ACHN (cell line): ENCODE results near the gene GABRB3.
"Not testable (repeated sequence)": the region's sequence is repeated elsewhere in the genome, so short reads cannot be mapped to it uniquely, and the experiment has no call there.

Experiments used
- DNase-seq: peaks from one replicate; pipeline ENCODE4 v3.0.0-alpha.2; 2015
- in situ Hi-C: cut with HindIII; loops from 2 replicates; pipeline ENCODE4 v1.10.0; 2017; ENCODE audit warnings: low sequenced_read_pairs, low pct_ligation_motif_present, low pct_unique_long_range_greater_than_20kb

Gene GABRB3

DNA sequence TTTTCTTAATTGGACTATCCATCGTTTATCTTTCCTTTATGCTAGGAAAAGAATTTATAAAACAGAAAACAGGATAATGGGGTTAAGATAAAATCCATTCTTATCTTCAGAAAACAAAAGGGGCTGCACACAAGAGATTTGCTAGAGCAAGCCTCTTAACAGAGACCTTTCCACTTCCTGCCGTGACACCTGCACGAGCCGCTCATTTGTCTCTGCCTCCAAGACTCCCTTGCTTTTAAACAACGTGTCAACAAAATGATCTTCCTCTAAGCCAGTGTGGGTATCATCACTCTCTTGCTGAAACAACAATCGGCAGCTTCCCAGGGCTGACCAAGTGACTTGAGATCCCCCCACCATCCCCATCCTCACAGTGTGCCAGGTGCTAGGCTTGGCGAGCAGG lies 33.1 kb downstream of the GABRB3 start:
- DNase-seq: no peak
- in situ Hi-C loops: no loop called here

DNA sequence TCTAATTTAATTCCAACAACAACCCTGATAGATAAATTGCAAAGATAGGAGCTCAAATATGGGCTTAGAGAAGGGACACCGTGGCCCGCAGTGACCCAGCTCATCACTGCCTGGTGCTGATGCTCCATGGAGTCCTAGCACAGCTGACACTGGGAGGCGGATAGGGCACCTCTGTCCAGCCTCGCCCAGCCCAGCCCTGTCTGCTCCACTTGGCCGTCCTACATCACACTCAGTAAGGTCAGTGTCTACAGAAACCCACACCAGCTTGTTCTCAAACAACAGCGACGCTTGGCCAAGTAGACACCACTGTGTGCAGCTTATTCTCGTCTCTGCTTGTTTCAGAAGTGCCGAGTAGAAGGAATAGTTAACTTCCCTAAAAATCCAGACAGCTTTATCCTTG lies 33.9 kb downstream of the GABRB3 start:
- in situ Hi-C loops: no loop called here
- DNase-seq: no peak

DNA sequence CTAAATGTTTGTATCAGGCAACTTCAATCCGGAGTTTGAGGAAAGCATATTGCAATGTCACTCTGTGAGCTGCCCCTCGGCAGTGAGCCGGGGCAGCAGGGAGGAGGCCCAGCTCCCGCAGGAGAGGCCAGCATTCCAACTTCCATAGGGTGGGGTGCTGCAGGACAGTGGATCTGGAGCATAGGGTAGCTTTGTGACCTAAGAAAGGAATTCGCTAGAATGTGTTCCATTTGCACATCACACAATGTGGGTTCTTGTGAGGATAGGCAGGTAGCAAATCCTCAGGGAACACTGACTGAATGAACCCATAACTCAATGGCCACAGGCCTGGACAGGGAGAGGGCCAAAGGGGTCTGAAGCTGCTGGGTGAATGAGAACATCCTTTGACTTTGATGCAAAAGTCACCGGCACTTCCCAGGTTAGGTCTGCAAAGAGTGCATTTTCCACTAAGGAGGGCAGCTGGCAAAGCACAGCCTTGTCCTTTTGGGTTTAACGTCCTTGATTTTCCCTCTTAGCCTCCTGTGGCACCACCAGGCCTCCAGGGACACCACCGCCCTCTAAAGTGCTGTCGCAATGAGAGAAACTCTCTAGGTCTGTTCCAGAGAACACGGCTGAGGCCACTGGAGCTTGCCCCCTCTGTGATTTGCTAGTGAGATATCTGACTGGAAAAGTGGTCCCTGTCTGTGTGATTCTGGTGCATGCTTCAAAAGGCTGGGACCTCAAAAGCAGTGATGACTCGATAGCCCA lies 36.2 kb downstream of the GABRB3 start:
- DNase-seq: no peak
- in situ Hi-C loops: no loop called here

DNA sequence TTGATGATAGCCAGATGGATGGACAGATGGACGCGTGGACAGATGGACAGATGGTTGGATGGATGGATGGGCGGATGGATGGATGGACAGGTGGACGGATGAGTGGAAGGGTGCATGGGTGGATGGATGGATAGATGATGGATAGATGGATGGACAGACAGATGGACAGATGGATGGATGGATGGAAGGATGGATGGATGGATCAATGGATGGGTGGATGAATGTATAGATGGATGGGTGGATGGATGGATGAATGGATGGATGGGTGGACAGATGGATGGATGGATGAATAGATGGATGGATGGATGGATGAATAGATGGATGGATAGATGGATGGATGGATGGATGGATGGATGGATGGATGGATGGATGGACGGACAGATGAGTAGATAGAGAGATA lies 40.9 kb downstream of the GABRB3 start:
- no peak for DNase-seq
- in situ Hi-C loops: no loop called here

DNA sequence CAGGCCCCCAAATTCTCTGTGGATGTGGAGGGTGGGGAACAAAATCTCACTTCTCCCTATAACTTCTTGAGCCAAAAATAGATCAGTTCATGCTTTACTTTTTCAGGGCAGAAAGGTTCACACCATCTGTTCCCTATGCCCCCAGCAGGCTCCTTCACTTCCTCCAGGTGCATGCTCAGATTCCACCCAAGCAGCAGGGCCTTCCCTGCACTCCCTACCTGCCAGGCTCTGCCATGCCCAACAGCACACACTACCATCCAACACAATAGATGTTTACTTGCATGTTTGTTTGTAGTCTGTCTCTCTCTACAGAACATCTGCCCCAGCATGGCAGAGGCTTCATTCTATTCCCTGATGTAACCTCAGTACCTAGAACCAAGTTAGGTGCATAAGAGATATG lies 43.3 kb downstream of the GABRB3 start:
- in situ Hi-C loops: no loop called here

DNA sequence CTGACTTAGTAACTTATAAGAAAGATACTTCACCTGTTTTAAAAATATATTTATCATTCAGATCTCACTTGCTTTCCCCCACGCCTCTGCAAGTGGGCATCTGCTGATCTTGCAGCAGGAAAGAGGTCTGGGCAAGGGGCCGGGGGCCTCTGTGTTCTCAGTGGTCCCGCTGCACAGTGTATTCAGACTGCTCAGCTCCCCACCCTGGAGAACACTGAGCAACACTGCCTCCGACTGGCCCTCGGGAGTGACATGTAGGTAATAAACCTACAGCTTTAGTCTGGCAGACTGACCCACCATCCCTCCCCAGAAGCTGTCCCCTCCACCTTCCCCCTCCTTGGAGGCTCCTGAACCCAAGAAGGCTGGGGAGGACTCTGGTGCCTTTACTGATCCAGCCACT lies 43.8 kb downstream of the GABRB3 start:
- in situ Hi-C loops: no loop called here
- DNase-seq: no peak

More for the DNA sequence above, 43.3 kb downstream of the GABRB3 start:
- no peak for DNase-seq

DNA sequence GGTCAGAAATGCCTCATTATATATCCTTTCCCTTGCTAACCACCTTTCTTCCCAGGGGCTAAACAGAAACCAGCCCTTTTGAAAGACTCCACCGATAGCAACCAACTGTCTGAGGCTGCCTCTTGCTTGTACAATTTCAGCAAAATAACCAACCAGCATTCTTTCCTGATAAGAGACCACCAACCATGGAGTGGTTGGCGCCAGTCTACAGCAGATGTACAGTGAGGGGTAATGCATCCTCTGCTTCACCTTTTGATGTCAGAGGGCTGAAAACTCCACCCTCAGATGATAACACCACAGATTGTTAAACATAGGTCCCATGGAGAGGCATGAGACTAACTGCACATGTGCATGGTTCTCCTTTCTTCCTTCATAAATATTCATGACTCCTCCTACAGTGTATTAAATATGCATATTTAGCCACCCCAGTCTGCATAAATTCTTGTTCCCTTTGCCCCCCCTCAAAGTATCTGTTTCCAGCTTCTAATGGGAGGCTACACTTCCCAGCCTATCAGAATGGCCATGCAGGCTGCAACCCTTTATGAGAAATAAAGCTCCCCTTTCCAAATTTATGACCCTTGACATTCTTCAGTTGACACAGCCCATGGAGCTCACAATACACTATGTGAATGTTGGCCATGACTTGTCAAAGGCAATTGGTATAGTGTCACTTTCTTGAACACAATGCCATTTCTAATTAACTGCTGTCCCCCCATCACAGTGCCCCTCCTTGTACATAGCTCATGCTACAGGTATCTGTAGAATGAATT lies 48.3 kb downstream of the GABRB3 start:
- DNase-seq: no peak
- in situ Hi-C loops: no loop called here

DNA sequence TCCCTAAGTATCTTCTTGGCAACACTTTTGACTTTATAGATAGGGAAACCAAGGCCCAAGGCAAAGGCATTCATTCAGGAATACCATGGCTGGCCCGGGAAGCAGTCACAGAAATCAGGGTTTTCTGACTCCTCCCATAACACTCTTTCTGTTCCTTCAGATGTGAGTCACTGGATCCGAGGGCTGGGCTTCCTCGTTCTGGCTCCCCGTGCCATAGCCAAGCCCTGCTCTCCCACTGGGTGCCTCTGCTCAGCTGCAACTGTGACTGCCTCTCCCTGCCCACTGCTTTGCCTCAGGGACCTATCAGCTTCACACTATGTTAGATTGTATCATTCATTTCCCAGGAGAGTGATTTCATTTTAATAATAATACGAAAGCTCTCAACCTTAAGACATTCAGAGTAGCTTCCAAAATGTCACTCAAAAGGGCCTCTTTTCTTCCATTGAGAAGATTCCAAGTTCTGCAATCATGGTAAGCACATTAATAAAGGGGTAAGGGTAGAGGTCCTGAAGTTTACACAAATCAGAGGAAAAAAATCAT lies 50.2 kb downstream of the GABRB3 start:
- DNase-seq: no peak
- in situ Hi-C loops: no loop called here

DNA sequence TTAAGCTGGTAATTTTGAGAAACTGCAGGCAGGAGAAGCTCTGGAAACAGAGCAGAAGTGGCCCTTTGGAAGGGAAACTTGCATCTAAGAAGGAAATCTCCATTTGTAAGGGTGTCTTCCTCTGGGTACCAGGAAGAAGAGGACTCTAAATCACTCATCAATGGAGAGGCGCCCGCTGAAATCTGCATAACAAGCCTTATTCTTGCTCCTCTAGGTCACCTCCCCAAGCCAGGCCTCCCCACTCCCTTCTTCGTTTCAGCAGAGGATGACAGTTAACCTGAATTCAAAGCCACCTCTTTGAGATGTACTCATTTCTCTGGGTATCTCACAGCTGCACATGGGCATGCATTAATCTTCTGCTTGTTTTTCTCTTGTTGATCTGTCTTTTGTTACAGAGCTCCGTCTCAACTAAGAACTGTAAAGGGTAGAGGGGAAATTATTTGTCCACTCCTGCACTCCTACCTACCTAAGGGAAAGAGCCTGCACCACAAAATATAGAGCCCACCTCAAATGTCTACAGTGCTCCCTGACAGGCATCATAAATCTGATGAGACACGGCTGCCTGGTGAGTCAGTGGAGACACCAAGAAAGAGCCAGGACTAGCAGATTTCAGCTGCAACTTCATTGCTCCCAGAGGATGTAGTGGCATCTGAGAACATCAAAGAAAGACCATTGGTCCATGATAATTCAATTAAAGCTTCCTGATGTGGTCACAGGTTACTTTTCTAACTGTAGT lies 51.5 kb downstream of the GABRB3 start:
- in situ Hi-C loops: no loop called here
- DNase-seq: no peak

DNA sequence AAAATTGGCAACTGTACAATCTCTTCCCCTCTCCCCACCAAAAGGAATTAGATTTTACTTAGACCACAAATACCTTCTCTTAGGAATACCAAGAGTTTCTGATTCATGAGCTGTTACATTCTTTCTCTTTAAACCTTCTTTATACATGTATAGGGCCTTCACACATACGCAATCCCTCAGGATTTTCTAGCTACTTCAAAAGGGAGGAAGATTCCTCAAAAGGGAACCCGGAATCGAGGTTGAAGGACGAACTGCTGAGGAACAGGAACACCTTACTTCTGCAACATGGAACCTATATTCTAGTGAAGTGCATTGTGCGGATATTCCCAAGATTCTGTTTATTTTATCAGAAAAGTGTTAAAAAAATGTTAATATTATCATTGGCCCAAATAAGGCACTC lies 52.3 kb downstream of the GABRB3 start:
- no peak for DNase-seq
- in situ Hi-C loops: no loop called here

DNA sequence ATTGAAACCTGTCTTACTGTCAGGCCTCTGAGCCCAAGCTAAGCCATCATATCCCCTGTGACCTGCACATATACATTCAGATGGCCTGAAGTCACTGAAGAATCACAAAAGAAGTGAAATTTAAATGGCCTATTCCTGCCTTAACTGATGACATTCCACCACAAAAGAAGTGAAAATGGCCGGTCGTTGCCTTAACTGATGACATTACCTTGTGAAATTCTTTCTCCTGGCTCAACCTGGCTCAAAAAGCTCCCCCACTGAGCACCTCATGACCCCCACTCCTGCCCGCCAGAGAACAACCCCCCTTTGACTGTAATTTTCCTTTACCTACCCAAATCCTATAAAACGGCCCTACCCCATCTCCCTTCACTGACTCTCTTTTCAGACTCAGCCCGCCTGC lies 53.0 kb downstream of the GABRB3 start:
- in situ Hi-C loops: not testable (repeated sequence)

DNA sequence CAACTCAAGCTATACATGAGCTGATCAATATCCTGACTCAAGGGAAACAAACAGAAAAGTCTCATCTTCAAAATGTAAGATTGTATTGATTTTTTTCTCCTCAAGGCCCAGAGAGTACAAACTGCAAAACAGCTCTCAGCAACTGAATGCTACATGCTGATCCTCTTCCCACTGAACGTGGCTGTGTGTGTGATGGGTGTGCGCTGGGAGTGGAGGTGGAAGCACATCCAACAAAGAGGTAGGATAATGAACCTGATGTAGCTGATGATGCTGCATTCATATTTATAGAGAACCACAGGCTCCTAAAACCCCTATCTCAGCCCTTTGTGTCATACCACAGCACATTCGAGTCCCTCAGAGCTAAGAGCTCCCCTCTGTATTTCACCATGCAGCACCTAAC lies 56.8 kb downstream of the GABRB3 start:
- in situ Hi-C loops: no loop called here
- DNase-seq: no peak

More for the DNA sequence above, 53.0 kb downstream of the GABRB3 start:
- DNase-seq: not testable (repeated sequence)

DNA sequence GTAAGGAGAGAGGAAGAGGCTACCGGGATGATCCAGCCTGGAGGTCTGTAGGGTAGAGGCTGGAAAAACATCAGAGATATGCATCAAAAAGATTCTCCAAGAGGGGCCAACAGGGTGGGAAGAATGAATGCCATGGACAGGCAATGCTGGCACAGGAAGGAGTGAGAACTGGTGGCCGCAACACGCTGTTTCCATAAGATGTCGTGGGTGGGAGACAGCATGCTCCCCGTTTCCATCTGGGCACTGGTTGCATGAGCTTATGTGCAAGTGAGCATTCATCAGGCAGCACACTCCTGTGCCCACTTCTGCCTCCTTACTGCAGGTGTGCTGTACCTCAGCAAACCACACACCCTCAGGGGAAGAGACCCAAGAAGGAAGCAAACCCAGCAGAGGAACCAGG lies 59.4 kb downstream of the GABRB3 start:
- in situ Hi-C loops: no loop called here
- no peak for DNase-seq

DNA sequence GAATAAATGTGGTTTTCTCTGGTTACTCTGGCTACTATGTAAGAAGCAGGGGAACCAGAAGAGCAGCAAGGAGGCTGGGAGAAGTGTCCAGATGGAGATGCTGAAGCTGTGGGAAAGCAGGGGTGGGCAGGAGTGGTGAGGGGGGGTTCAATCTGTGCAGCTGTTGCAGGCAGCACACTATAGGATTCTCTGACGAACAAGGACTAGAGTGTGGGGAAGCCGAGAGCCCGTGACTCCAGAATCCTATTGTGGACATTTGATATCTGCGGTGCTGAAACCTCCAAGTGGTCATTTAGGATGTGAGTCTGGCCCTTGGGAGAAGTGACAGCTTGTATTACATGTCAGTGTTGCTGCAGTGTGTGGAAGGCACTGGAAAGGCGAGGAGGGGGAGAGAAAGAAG lies 60.5 kb downstream of the GABRB3 start:
- no peak for DNase-seq
- in situ Hi-C loops: no loop called here

DNA sequence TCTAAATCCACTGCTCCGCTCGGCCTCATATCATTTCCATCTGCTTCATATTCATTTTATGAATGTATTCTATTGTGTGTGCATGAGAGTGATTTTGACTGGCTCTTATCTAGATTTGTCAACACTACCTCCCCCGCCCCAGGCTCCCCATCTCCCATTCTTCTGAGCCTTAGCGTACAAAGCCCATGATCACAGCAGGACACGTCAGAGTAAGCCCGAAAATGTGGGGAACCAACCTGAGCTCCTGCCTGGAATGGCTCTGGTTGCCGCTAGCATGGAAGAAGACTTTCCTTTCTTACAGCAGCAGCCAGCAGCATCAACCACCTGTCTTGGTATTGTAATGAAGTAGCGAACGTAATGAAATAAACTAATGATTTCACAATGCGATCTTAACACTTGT lies 61.4 kb downstream of the GABRB3 start:
- in situ Hi-C loops: no loop called here
- no peak for DNase-seq

DNA sequence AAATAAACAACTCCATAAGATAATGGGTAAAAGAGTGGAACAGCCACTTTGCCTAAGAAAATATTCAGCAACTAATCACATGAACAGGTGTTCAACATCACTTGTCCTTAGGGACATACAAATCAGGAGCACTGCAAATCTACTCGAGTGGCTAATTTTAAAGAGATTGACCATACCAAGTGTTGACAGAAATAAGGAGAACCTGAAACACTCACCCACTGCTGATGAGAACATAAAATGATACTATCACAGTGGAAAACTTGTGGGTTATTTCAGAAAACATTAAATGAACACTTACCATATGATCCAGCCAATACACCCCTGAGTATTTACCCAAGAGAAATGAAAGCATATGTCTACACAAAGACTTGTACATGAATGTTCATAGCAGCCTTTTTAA lies 70.5 kb downstream of the GABRB3 start:
- in situ Hi-C loops: no loop called here
- no peak for DNase-seq

DNA sequence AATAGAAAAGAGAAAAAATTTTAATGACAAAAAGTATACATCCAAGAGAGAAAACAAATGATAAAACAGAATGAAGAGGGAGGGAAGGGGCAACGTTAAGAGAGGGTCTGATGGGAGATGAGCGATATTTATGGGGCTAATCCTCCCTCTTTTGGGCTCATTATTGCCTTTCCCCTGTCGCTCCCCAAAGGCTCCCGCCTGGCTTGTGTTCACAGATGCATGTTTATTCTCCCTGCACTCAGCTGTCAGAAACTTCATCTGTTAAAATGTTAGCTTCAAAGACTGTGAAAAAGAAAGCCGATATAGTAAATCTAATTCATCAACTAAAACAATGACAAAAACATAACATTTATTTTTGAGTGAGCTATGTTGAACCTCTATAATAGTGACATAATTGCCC lies 74.3 kb downstream of the GABRB3 start:
- in situ Hi-C loops: no loop called here
- DNase-seq: no peak

DNA sequence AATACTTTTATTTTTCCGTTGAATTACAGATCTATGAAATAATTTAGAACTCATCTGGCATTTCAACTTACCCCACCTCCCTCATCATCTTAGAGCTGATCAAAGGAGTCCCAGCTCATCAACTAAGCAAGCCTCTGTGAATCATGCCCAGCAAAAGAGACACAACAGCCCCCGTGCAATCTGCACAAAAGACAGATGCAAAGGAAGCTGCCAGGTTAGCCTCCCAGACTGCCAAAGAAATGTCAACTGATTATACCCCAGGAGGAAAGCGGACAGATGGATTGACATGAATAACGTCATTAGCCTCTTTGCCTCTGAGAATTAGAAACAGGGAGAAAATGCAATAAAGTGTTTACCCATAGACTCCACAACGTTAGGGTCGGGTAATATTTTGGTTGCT lies 75.0 kb downstream of the GABRB3 start:
- in situ Hi-C loops: no loop called here
- DNase-seq: no peak

DNA sequence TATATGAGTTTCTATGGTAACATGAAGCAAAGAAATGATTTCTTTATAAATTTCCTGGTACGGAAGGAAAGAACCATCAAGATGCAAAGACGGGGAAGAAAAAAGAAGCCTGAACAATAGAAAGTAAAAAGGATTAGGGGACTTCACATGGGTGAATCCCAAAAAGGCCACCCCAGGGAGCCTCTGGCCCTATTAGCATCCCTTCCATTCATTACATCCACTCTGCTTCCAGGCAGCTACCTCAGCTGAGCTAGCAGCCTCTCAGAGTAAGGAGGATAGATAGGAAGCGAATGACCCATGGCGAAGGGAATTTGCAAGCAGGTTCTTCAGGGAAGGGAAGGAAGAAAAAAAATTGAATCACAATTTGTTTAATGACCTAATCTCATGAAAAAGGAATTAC lies 81.6 kb downstream of the GABRB3 start:
- DNase-seq: no peak
- in situ Hi-C loops: no loop called here
